C4-2B (cell line): ENCODE data around the gene TPSD1.
"Not testable (repeated sequence)": the region's sequence is repeated elsewhere in the genome, so short reads cannot be mapped to it uniquely, and the experiment has no call there.

Experiments used
- H3K27ac ChIP-seq: fragments of 450-650 bp; 2 replicates; pipeline ENCODE4 v1.5.1; 2017
- CTCF ChIP-seq: fragments of 450-650 bp; conservative IDR thresholded peaks from 2 replicates; pipeline ENCODE4 v1.5.1; 2017; ENCODE audit warnings: mild to moderate bottlenecking
- ZFX ChIP-seq: fragments of 450-650 bp; IDR thresholded peaks from 2 replicates; pipeline ENCODE4 v1.6.1; 2017

TPSD1 gene

DNA sequence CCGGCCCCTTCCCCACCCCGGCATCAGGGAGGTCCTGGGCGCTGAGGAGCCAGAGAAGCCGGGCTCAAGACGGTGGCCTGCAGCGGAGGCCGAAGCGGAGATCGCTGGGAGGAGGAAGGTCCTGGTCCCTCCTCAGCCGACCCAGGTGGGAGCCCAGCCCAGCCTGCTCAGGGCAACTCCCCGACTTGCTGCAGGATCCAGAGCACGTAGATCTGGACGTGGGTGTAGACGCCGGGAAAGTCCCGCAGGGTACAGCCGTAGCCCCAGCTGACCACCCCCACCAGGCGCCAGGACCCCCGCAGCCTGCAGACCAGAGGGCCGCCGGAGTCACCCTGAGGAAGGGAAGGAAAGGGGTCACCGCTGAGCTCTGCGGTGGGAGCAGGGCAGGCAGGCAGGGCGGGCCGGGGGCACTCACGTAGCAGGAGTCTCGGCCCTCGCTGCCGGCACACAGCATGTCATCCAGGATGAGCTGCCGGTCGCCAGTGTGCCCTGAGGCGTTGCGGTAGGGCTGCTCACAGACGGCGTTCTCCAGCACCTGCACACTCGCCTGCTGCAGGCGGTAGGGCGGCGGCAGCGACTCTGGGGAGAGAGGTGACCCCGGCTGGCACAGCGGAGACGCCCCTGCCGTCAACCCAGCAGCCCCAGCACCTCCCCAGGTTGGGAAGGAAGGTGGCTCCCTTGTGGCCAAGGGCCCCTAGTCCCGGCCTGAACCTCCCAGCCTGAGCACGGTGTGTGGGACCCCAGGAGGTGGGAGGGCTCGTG is 5.4 kb downstream of the TPSD1 start:
- TF ChIP-seq CTCF, result no peak
- no peak for TF ChIP-seq ZFX
- no peak overlapping the region for H3K27ac ChIP-seq

DNA sequence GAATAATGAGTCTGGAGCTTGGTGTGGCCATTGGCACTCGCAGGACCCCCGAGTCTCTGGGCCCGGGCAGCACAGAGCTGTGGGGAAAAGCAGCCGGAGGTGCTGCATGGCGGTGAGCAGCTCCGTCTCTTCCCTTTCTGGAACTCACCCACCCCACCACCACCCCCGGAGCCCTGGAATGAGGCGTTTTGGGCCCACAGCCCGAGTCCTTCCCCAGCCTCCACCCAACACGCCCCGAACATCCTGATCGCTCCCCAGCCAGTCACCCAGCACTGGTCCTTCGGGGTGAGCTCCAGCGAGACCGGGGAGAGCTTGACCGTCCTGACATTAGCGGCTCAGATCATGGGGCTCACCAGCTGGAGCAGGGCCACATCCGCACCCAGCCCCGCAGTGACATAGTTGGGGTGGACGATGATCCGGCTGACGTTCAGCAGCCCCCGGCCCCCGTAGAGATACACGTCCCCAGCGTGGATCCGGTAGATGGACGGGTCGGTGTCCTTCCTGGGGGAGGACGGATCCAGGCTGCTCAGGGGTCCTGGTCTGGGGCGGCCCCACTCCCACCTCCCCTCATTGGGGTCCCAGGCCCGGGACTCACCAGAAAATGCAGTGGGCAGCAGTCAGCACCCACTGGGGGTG is 6.5 kb downstream of the TPSD1 start:
- TF ChIP-seq ZFX (no peak), CTCF (no peak)
- H3K27ac ChIP-seq, result no peak overlapping the region

DNA sequence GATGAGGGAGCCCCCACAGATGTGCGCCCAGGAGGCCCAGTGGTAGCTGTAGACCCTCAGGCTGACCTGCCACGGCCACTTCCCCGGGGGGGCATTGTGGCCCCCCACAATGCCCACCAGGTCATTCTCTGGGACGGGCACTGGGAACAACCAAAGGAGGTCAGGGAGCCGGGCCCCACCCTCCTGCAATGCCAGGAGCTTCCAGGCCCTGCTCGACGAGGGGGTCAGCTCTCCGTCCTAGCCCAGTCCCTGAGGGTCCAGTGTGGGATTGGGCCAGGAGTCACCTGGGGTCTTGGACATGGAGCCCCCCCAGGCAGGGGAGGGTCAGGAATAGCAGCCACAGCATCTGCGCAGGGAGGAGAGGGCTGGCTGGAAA is 7.0 kb downstream of the TPSD1 start:
- no peak overlapping the region for H3K27ac ChIP-seq
- TF ChIP-seq CTCF (no peak), ZFX (no peak)

DNA sequence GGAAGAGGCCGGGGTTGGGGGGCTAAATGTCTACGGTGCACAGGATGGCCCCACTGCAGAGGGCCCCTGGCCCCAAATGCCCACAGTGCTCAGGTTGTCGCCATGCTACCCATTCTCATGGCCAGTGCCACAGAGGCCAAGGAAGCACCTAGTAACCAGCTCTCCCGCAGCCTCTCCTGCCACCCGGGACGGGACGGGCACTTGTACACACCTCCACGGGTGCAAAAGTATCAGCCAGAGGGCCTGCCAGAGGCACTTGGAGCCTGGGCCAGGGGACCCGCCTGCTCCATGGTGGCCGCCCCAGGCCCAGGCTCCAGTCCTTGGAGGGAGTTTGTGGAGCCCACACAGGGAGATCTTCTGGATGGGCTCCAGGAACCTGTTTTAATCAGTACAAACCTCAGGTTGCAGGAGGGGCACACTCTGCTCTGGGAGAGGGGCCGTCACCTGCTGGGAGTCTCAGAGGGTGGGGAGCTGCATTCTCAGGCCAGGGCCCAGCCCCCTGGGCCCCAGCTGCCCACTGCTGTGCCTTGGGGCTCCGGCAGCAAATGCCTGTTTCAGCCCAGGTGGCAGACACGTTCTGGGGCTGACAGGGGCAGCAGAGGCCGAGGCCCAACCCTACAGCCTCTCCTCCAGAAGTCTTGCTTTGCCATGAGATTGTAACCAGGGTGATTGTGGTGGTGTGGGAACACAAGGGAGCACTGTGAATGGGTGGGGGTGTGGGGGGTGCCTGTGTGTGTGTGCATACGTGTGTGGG is 7.9 kb downstream of the TPSD1 start:
- TF ChIP-seq ZFX, result no peak
- no peak overlapping the region for H3K27ac ChIP-seq

DNA sequence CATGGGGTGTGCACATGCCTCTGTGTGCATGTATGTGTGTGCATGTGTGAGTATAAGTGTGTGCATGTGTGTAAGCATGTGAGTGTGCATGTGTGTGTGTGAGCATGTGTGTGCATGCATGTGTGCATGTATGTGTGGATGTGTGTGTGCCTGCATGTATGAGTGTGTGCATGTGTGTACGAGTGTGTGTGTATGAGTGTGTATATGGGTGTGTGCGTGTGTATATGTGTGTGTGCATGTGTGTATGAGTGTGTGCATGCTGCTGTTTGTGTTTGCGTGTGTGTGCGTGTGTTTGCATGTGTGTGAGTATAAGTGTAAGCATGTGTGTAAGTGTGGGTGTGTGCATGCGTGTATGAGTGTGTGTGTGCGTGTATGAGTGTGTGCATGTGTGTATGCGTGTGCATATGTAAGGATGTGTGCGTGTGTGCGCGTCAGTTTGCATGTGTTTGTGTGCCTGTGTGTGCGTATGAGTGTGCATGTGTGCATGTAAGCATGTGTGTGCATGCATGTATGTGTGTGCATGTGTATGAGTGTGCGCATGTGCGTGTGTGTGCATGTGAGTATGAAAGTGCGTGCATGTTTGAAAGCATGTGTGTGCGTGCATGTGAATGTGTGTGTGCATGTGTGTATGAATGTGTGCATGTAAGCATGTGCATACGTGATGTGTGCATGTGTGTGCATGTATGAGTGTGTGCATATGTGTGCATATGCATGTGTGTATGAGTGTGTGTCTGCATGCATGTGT is 8.6 kb downstream of the TPSD1 start:
- TF ChIP-seq ZFX (no peak), CTCF (no peak)

GRCh38 chr16:1265090-1265630 is 9.3 kb downstream of the TPSD1 start:
- no peak for TF ChIP-seq CTCF
- no peak for TF ChIP-seq ZFX
- no peak overlapping the region for H3K27ac ChIP-seq

More for the DNA sequence above, 8.6 kb downstream of the TPSD1 start:
- H3K27ac ChIP-seq, result no peak overlapping the region

- TF ChIP-seq ZFX (no peak), CTCF (no peak)
- no peak overlapping the region for H3K27ac ChIP-seq
These were observed 10.0 kb downstream of the TPSD1 start for GRCh38 chr16:1265826-1266225.

- H3K27ac ChIP-seq, result not testable (repeated sequence)
These were observed 13.5 kb downstream of the TPSD1 start for GRCh38 chr16:1269418-1269817.
